HG02981 (cell line): ENCODE results near the gene TSPOAP1.

Experiments
- ATAC-seq: cut with Tn5 transposase; IDR thresholded peaks from one replicate; pipeline ENCODE4 v1.9.1; 2021; ENCODE audit warnings: mild to moderate bottlenecking, moderate library complexity; ENCODE audit not compliant: unreplicated experiment

TSPOAP1 gene

GRCh38 chr17:58328195-58329034 is at the start of gene TSPOAP1:
TSS of gene TSPOAP1 (minus strand) at chr17:58328795. CDS start at chr17:58327920, 875 bp downstream.
- peak; percentile 19 for ATAC-seq

GRCh38 chr17:58377661-58378060 is 49.1 kb upstream of the TSPOAP1 start:
- no peak for ATAC-seq

GRCh38 chr17:58377093-58377601 is 48.6 kb upstream of the TSPOAP1 start:
- no peak for ATAC-seq

GRCh38 chr17:58376472-58377000 is 47.9 kb upstream of the TSPOAP1 start:
- no peak for ATAC-seq

- no peak for ATAC-seq
Observed at GRCh38 chr17:58375811-58376210, 47.2 kb upstream of the TSPOAP1 start.

GRCh38 chr17:58375256-58375655 is 46.7 kb upstream of the TSPOAP1 start:
- no peak for ATAC-seq

- no peak for ATAC-seq
Observed at GRCh38 chr17:58373923-58374322, 45.3 kb upstream of the TSPOAP1 start.

GRCh38 chr17:58373003-58373402 is 44.4 kb upstream of the TSPOAP1 start:
- ATAC-seq = no peak

- ATAC-seq = no peak
Observed at GRCh38 chr17:58371300-58371950, 42.8 kb upstream of the TSPOAP1 start.

- no peak for ATAC-seq
Observed at GRCh38 chr17:58370716-58371115, 42.1 kb upstream of the TSPOAP1 start.

GRCh38 chr17:58370309-58370708 is 41.7 kb upstream of the TSPOAP1 start:
- no peak for ATAC-seq

GRCh38 chr17:58369214-58370031 is 40.8 kb upstream of the TSPOAP1 start:
- ATAC-seq = no peak

- no peak for ATAC-seq
Observed at GRCh38 chr17:58368860-58369213, 40.2 kb upstream of the TSPOAP1 start.

- no peak for ATAC-seq
Observed at GRCh38 chr17:58367461-58367860, 38.9 kb upstream of the TSPOAP1 start.

GRCh38 chr17:58365980-58366595 is 37.5 kb upstream of the TSPOAP1 start:
- no peak for ATAC-seq

- ATAC-seq = no peak
Observed at GRCh38 chr17:58365185-58365979, 36.8 kb upstream of the TSPOAP1 start.

GRCh38 chr17:58364270-58364942 is 35.8 kb upstream of the TSPOAP1 start:
- no peak for ATAC-seq

- ATAC-seq = no peak
Observed at GRCh38 chr17:58363457-58364185, 35.0 kb upstream of the TSPOAP1 start.
